HK-2 (cell line): ENCODE data around the gene RGS8.

Source experiments
- DNase-seq: peaks from one replicate; pipeline ENCODE4 v3.0.0-alpha.2; 2018; ENCODE audit not compliant: unreplicated experiment

Gene RGS8, protein sequence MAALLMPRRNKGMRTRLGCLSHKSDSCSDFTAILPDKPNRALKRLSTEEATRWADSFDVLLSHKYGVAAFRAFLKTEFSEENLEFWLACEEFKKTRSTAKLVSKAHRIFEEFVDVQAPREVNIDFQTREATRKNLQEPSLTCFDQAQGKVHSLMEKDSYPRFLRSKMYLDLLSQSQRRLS

DNA sequence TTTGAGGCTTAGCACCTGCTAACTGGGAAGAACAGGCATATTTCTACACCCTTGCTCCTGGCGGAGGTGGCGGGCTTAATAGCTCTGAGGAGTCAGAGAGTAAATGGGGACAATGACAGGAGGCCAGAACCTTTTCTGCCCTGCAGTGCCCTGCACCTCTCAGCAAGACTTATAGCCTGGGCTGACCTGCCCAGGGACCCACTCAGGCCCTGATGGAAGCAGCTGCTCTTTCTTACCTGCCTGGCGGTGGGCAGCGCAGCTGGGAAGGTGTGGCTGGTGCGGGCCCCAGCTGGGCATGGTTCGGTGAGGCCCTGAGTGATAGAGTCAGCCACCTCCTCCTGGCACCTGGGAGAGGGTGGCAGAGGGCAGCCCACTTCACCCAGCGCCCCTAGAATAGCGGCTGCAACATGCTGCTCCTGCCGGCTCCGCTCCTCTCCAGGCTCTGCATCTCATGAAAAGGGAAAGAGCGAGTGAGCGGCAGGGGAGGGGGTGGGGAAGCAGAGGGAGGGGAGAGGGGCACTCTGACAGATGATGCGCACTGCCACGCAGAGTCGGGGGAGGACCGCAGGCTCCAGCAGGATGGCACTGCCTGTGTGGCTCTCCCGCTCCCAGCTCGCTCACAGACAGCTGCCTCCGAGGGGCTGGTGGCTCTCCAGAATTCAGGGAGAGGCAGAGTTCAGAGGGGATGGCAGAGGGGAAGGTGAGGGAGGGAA, at the start of gene RGS8:
RGS8 (minus strand) TSS at position 472 of the 713 bp plus-strand sequence. CDS start 14,938 bp downstream, outside the sequence.
- no peak for DNase-seq

DNA sequence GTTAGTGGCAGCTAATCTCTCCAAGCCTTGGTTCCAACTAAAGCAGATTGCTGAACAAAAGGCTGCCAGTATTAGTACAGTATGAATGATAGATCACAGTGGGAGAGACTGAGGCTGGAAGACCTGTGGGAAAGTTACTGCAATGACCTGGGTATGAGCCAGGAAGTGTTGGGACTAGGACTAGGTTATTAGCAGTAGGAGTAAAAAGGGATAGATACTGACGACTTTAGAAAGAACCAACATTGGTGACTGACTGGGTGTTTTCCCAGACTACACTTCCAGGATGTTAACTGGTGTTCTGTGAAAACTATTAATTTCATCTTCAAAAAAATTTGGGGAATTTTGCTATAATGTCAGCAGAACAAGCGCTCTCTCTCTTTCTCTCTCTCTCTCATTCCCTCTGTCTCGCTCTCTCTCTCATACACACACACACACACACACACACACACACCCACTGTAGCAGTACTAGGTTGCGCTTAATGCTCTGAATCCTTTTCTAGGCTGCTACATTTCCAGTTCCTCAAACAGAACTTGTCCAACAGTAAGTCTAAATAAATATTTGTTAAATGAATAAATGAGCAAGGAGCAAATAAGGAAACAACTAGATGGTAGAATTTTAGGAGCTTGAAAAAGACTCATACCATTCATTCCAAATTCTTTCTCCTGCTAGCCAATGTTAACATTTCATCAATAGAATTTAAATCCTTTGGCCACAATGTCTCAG, 47.6 kb upstream of the RGS8 start:
- no peak for DNase-seq

DNA sequence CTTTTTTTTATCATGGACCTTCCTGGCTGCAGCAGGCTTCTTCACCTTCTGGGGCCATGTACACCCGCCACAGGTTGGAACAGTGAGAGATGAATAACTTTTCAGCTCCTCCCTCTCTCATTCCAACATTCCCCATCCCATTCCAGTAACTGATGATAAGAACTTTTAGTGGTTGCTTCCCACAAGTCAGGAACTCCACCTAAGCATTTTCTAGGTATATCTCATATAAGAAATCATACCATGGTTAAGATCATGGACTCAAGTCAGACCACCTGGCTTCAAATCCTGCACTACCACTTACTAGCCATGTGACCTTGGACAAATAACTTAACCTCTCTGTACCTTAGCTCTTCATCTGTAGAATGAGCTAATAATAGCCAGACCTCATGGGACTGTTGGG, 42.5 kb upstream of the RGS8 start:
- DNase-seq, result no peak

DNA sequence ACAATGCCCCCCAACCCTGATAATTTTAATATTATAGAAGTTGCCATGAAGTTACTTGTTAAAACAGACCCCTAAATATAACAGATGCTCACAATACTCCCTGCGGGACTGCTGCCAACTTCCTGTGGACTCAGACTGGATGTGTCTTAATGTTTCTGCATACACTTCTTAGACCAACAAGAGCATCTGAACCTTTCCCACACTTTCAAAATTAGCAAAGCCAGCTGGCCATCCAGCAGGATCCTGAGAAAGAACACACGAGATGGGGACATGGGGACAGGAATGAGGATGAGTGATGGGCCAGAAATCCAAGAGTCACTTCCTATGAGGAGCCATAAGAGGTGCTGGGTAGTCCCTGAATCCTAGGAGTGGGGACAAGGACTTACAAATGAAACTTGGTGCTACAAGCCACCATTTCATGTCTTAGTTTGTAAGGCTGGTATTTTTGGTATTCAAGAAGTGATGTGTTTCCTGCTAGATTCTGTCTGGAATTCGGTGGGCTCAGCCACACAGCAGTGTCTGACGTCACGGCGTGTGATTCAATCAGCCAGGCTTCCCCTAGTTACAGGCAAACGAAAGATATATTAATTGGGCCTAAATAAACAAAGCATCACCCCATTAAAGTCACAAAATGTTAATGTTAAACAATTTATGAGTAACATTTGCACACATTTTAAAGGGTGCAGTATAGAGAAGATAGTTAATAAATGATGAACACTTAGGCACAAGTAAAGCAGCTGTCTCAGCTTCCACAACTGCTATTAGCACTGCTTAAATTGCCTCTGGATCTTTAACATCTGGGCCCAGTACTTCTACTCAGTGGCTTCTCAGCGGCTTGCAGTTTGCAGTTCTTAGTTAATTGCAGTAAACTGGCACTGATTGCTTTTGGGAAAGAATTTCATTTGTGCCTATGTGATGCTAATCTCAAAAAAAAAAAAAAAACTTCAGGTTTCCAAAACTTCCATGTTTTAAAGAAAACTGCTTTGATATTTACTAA, 41.2 kb upstream of the RGS8 start:
- no peak for DNase-seq

DNA sequence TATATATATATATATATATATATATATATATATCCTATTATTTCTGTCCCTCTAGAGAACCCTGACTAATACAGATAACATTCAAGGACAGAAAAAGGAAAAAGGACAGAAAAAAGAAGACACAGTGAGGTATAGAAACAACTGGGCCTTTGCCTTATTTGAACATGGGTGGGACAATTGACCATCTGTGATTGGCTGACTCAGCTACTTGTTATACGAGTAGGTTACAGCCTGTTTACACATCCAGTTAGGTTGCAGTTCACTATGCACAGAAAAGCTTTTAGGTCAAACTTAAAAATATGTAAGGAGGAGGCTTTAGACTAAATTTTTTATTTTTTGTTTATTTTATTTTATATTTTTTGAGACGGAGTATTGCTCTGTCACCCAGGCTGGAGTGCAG, 39.8 kb upstream of the RGS8 start:
- no peak for DNase-seq

DNA sequence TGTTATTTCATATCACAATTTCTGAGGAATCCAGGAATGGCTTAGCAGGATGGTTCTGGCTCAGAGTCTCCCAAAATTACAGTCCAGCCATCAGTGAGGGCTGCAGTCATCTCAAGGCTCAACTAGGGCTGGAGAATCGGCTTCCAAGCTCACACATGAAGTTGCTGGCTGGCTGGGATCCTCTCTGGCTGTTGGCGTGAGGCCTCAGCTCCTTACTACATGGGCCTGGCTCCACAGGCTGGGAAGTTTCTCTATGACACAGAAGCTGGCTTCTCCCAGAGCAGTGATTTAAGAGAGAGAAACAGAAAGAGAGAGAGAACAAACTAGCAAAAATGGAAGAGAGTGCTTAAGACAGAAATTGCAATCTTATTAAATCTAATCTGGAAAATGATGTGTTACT, 38.8 kb upstream of the RGS8 start:
- no peak for DNase-seq

DNA sequence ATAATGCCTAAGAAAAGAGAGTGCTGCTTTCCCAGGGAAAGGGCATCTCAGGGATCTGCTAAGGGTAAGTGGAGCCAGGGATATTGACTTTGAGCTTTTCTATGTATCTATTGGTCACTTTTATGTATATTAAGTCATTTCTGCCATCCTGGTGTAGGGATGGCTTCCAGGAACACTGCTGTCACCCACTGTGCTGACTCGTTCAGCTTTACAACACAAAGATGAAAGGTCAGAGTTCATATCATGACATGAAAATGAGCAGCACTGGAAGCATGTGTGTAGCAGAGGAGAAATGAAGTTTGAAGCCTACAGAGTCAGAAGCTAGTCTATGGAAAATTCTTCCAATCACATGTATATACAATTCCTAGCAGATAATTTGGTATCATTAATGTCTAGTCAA, 37.1 kb upstream of the RGS8 start:
- no peak for DNase-seq

DNA sequence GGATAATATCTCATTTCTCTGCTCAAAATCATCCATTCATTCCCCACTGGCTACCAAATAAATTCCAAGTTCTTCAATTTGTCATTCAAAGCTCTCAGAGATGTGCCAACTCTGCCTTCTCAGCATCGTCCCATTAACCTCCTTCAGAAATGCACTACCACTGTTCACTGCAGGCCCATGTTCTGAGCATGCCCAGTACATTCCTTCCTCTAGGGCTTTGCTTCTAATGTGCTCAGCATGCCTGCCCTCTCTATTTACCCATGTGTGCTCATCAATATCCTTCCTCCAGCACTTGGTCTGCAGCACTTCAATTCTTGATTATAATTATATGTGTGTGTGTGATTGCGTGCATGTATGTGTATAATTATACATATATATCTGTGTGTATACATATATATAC, 36.1 kb upstream of the RGS8 start:
- DNase-seq, result no peak

DNA sequence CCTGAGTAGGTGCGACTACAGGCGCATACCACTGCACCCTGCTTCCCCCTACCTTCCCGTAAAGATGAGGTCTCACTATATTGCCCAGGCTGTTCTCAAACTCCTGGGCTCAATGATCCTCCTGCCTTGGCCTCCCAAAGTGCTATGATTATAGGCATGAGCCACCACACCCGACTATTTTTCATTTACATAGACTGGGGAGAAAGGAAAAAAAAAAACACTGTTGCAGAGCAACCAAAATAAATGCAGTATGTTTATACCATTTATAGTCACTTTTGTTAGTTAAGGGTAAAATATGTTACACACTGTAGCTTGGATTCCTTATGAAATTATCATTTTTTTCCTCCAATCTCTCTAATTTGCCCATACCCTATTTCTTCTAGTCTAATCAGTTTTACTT, 35.2 kb upstream of the RGS8 start:
- no peak for DNase-seq

DNA sequence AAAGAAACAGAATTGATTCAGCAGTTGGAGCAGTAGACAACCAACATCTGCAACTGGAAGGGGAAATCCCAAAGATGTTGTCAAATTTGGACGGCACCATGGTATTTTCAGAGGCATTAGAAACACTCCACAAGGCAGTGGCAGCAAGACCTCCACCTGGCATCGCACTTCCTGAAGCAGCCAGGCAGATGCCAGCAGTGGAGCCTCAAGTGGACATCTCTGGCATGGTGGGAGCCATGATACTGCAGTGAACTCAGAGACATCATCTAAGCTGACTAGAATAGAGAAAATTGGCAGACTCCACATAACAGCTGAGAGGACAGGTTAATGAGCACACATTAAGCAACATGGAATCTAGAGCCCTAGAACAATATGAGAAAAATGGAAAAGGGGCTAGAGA, 33.9 kb upstream of the RGS8 start:
- DNase-seq, result no peak

DNA sequence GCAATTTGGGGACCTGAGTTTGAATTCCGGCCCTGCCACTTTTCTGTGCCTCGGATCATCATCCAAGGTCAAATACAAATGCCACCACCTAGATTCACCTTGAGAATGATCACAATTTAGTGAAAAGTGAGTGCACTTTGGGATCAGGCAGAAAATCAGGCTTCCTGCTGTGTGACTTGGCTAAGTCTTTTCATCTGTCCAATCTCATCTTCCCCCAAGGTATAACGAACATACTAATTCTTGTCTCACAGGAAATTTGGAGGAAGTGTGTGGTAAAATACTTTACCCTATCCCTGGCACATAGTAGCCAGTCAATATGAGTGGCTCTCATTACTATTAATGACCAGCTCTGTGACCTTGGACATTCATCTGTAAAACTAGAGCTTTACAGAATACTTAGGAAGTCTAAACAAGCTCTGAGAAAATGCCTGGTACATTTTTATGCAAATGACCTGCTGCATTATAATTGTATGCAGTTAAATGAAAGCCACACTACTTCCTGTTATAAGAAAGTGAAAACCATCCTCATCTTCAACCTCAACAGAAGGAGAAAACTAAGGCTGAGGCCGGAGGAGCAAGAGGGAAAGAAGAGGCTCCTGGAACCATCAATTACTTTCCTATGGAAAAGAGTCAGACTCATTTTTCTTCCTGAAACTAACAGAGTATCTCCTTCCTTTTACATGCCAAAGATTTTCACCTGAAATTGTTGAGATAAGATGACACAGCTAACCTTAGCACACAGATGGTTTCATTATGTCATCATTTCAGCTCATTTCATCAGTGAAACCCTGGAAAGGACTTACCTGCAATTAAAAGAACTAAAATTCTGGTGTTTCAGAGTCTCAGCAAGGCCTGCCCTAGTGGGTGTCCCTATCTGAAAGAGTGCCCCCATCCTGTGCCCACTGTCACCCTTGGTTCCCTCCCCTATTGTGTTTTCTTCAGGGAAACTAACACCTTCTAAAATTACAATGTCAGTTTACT, 32.6 kb upstream of the RGS8 start:
- DNase-seq, result no peak

DNA sequence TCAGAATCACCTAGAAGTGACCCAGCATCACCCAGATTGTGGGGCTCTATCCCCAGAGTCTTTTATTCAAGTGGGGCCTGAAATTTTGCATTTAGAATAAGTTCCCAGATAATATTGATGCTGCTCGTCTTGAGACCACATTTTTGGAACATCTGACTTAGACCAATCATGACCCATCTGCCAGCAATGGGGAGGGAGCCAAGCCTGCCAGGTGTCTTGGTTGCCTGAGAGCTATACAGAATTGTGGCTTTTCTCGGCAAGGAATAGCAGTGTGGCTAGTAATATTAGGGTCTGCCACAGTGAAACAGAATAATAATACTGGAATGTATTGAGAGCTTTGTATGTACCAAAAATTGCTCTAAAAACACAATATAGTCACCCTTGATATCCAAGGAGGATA, 31.1 kb upstream of the RGS8 start:
- DNase-seq, result no peak

DNA sequence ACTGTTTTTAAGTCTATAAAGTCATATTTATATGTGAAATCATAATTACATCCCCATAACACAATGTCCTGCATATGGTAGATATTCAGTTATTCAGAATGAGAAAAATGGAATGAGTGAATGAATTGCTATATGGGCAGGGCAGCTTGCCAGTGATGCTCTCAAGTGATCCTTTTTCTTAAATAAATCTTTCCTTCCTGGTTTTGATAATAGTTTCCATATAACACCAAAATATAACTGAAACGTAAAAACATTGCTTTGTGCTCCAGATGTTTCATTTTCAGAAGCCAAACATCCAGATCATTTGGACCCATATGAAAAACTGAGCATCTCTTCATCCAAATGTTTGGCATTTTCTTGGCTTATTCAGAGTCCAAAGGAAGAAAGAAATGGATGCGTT, 30.2 kb upstream of the RGS8 start:
- DNase-seq, result no peak

DNA sequence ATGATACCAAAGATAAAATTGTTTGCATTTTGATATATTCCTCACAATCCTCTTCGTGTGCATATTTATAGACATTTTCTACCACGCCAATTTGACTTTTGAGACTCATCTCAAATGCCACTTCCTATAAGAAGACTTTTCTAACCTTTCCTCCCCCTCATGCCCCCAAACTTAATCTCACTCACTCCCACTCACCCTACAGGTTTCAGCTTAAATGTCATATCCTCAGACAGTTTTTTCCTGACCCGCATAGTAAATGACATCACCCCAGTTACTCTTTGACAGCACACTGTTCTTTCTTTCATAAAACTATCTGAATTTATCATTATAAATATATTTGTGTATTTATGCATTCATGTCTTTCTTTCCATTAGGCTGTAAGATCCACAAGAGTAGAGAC, 29.6 kb upstream of the RGS8 start:
- no peak for DNase-seq

DNA sequence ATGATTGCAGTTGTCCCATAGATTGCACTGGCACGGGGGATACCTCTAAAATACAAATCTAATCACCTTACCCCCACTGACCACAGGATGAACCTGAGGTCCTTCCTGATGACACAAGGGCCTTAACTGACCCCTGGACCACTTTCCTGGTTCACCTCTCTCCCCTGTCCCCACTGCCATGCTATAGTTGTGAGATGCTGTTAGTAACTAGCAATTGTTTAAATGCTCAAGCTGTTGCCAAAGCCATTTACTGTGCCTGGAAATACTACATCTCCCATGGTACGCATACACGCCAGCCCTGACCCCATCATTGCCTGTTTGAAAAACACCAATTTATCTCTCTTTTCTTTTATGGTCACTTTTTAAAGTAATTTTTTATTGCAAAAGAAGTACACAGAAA, 29.1 kb upstream of the RGS8 start:
- no peak for DNase-seq

DNA sequence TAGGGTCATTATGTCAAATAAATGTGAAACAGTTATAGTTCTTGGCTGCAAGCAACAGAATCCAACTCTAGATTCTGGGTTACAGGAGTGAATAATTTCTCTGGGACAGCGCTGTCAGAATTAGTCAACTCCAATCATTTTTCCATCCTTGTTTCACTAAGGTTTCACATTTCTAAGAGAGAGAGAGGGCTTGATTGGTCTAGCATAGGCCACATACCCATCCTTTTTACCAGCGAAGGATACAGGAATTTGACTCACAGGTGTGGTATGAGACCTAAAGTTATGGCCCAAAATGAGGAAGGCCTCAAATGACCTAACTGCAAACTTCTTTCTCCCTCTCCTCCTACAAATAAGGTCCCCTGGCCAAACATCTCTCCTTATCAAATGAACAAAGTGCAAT, 25.5 kb upstream of the RGS8 start:
- no peak for DNase-seq

DNA sequence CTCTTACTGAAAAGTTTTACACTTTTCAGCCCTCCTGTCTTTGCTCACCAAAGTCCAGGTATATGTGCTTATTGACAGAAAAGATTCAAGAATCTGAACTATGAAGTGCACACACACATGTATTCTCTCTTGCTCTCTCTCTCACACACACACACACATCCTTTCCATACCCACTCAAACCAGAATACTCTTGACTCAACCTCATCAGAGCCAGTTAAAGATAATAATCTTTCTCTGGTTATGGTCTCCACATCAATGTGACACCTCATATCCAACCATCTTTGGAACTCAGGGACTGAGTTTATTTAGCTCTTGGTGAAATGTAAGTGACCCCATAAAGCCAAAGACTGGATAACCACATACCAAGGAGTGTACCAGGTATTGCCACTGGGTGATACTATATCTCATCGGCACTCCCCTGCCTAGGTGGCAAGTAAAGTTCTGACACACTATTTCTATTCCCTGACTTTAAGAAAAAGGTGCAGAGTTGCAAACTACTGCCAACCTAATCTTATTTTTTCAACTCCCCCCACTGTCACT, 24.9 kb upstream of the RGS8 start:
- DNase-seq, result no peak

DNA sequence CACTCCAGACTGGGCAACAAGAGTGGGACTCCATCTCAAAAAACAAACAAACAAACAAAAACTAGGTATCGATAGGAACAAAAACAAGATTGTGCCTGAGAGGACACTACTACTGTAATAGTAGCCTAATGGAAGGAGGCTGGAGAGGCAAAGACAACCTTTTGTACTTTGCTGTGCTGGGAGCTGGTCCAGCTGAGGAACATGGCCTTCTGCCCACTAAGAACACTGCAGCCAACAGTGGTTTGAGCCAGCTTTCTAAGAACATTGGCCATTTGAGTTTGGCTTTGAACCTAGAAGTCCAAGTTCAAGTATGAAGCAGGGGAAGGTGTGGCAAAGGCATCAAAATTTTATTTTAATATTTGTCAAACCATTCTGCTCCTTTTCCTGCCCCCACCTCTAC, 22.7 kb upstream of the RGS8 start:
- DNase-seq, result no peak

DNA sequence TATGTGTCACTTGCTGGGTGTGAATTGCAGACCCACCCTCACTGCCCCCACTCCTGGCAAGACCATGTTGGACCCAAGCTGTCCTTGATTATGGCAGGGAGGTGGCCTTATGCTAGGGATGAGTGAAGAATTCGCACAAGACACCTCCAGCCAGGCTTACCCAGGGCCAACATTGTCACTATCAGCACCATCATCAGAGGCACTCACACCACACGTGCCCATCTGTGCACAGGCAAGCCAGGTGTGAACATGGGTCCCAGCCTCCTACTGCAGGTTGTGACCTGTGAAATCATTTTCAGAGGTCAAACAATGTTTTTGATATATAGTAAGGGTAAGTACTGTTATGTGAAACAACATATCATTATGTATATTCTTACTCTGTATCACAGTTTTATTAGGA, 20.3 kb upstream of the RGS8 start:
- no peak for DNase-seq

DNA sequence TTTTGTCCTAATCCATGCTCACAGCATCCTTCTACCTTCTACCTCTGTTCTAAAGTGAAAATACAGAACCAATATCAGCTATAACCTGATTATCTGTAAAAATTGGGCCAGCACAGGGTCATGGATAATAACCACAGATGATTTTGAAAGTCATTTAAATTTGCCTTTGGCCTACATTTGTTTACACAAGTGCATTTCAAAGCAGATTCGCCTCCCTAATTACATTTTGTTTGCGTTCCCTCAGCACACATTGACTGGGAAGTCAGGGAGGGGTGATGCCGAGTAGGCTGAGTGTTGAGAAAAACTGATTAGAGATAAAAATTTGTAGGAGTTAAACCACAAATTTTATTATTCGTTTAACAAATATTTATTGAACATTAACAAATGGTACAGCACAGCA, 19.2 kb upstream of the RGS8 start:
- DNase-seq, result no peak
